Measurements from ENCODE around the gene LAMA4. TPM values are rescaled to one million over a fixed set of nuclear protein-coding genes. Genes with fewer than 3 reads are reported as not detected.

LAMA4 gene, protein sequence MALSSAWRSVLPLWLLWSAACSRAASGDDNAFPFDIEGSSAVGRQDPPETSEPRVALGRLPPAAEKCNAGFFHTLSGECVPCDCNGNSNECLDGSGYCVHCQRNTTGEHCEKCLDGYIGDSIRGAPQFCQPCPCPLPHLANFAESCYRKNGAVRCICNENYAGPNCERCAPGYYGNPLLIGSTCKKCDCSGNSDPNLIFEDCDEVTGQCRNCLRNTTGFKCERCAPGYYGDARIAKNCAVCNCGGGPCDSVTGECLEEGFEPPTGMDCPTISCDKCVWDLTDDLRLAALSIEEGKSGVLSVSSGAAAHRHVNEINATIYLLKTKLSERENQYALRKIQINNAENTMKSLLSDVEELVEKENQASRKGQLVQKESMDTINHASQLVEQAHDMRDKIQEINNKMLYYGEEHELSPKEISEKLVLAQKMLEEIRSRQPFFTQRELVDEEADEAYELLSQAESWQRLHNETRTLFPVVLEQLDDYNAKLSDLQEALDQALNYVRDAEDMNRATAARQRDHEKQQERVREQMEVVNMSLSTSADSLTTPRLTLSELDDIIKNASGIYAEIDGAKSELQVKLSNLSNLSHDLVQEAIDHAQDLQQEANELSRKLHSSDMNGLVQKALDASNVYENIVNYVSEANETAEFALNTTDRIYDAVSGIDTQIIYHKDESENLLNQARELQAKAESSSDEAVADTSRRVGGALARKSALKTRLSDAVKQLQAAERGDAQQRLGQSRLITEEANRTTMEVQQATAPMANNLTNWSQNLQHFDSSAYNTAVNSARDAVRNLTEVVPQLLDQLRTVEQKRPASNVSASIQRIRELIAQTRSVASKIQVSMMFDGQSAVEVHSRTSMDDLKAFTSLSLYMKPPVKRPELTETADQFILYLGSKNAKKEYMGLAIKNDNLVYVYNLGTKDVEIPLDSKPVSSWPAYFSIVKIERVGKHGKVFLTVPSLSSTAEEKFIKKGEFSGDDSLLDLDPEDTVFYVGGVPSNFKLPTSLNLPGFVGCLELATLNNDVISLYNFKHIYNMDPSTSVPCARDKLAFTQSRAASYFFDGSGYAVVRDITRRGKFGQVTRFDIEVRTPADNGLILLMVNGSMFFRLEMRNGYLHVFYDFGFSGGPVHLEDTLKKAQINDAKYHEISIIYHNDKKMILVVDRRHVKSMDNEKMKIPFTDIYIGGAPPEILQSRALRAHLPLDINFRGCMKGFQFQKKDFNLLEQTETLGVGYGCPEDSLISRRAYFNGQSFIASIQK (N-terminal part only)
- total RNA-seq: 426 TPM
- polyA plus RNA-seq: 101 TPM

DNA sequence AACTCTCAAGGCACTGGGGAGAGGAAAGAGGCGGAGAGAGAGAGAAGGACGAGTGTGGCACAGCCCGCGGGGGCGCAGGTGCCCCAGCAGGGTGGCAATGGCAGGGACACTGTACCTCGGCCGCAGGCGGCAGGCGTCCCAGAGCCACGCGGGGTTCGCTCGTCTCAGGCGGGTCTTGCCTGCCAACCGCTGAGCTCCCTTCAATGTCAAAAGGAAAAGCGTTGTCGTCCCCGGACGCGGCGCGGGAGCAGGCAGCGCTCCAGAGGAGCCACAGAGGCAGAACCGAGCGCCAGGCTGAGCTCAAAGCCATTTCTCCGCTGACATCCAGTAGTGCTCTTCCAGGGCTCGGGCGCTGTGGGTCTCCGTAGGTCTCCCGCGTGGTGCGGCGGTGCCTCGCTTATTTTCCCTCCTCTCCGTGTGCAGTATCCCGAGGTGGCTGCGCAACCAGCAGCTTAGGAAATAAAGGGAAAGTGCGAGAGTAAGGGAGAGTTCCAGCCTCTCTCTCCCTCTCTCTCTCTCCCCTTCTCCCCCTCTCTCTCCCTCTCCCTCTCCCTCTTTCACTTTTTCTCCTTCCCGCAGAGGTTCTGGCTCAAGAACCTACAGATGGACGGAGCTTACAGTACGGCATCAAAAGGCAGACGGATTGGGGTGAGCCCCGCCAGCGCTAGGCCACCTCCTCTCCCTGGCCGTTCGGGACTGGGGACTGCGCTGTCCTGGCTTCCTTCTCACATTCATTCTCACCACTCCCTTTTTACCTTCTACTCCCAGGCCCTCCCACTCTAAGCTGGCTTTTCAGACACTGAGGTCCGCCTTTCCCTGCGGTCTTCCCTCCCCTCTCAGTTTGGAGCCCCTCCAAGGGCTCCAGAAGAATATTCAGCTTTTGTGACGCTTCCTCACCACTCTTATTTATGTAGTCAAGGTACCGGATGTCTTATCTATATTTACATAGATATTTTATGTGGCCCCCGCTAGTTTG, at the start of gene LAMA4:
Gene LAMA4, minus strand, starts transcription at position 727 of the 976 bp plus-strand sequence. Its CDS starts 417 bp downstream, at position 310.
- Histone ChIP-seq H3K4me1 (ENCODE audit: insufficient read depth) (no peaks in the 10 kb centered on the region), H3K36me3 (ENCODE audit: insufficient read depth) (no peaks in the 10 kb centered on the region), H3K4me3 (ENCODE audit: low read depth, low read length) (peak within 1 kb of the TSS; percentile 61), H3K27ac (ENCODE audit: low read depth) (peak within 1 kb of the TSS; percentile 70)
- no peak for DNase-seq (ENCODE audit: extremely low spot score)
- under 1% methylated on average over 52 of the region's 52 CpGs for WGBS

DNA sequence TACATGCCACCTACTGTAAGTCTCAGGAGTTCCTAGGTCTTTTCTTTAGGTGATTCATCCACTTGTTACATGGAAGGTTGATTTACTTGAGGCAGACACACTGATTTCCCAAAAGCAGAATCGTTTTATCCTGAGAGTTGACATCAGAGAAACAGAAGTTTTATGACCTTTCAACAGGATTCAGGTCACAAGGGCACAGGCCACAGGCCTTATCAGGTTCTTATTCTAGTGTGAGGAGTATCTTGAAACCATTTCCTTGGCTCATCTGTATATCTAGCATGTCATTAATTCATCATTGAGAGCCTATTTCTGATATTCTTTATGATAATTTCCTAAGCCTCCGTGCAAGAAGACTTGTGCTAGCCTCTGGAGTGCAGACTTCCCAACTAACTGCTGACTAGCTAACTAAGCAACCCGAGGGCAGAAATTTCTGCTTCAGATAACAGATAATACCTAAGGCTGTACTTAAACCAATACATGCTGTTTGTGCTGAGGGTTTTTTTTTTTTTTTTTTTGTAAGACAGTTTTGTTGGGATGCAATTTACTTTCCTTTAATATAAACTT, 47.9 kb upstream of the LAMA4 start:
- Histone ChIP-seq H3K4me1 (ENCODE audit: insufficient read depth) (no peaks in the 10 kb centered on the region), H3K4me3 (ENCODE audit: low read depth, low read length) (no peak overlapping the region), H3K36me3 (ENCODE audit: insufficient read depth) (no peaks in the 10 kb centered on the region), H3K27ac (ENCODE audit: low read depth) (no peak overlapping the region)
- no peak for DNase-seq (ENCODE audit: extremely low spot score)
- WGBS: 55% methylated on average over 3 of the region's 3 CpGs

DNA sequence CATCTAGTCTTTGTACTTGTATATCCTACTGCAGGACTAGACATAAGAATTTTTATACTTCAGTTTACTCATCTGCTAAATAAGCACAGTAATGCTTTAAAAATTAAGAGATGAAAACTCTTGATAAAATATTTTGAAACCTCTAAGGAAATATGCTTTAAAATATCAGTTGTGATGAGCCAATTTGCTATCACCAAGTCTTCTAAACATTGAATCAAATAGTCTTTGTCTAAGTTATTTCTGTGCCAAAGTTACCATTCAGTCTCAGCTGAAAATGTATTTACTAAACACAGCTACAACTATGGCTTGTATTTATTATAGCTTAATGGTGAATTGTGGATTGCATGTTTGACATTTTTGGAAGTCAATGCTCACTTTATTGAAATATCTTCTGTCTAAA, 46.5 kb upstream of the LAMA4 start:
- Histone ChIP-seq H3K4me1 (ENCODE audit: insufficient read depth) (no peaks in the 10 kb centered on the region), H3K4me3 (ENCODE audit: low read depth, low read length) (no peak overlapping the region), H3K36me3 (ENCODE audit: insufficient read depth) (no peaks in the 10 kb centered on the region), H3K27ac (ENCODE audit: low read depth) (no peak overlapping the region)
- no peak for DNase-seq (ENCODE audit: extremely low spot score)

DNA sequence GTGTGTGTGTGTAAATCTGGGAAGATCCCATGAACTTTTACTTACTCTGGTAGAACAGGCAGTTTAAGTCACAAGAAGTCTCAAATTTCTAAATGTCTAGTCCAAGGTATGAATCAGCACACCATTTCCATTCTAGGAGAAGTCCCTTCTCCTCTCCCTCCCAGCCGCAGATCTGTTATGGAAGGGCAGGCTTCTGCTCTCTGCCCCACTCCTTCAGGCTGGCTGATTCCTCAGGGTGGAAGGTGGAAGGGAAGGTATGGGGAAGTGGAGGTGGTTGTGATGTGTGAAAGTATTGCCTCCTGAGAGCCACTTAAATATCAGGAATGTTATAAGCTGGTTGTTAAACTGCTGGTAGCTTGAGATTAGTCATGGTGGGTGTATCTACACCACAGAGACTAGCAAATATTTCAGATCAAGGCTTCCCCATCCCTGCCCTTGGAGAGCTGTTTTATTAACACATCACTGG, 44.5 kb upstream of the LAMA4 start:
- Histone ChIP-seq H3K36me3 (ENCODE audit: insufficient read depth) (no peaks in the 10 kb centered on the region), H3K4me1 (ENCODE audit: insufficient read depth) (no peaks in the 10 kb centered on the region), H3K4me3 (ENCODE audit: low read depth, low read length) (no peak overlapping the region), H3K27ac (ENCODE audit: low read depth) (no peak overlapping the region)
- WGBS: 53% methylated on average over 1 of the region's 1 CpG
- no peak for DNase-seq (ENCODE audit: extremely low spot score)

DNA sequence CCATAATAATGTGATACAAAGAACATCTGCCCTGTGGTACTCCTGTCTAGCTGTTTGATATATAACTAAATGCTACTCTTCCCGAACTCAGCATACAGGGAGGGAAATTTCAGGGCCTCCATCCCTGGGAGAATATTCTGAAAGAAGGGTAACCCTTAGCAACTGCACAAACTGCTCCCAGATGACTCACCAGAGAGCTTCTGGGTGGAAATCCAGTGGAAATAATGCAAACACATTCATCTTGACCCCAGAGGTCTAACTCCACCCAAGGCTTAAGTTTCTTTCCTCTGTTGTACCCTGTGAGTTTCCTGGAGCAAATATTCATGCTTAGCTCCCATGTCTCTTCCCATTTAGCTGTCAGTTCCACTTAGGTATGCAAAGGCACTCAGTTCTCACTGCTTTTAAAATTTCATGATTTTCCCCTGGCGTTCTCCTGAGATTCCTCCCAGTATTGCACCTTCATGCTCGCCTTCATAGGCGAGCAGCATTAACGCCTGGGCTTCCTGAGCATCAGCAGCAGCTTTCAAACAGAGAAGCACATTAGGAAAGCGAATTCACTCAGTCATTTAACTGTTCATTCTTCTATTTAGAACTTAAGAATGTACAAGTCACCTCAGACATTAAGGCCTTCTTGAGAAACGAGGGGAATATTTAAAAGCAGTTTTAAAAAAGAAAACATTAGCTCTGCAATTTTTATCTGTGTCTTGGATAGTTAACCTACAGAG, 43.8 kb upstream of the LAMA4 start:
- no peaks in the 10 kb centered on the region for H3K4me1 ChIP-seq (ENCODE audit: insufficient read depth)
- 50% methylated on average over 7 of the region's 7 CpGs for WGBS
- H3K27ac ChIP-seq (ENCODE audit: low read depth): no peak overlapping the region
- H3K36me3 ChIP-seq (ENCODE audit: insufficient read depth): no peaks in the 10 kb centered on the region
- no peak overlapping the region for H3K4me3 ChIP-seq (ENCODE audit: low read depth, low read length)
- DNase-seq (ENCODE audit: extremely low spot score): no peak

DNA sequence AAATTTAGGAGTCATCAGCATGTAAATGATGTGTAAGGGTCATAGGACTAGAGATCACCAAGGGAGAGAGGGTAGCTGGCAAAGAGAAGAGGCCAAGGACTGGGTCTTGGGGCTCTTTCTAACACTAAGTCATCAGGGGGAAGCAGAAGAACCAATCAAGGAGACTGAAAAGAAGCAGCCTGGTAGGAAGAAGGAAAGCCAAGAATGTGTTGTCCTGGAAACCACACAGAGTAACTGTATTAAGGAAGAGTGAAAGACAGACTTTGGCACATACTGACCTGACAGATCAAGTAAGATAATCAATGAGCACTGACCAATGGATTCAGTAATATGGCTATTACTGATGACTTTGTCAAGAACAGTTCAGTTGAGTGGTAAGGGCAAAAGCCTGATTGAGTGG, 42.3 kb upstream of the LAMA4 start:
- Histone ChIP-seq H3K36me3 (ENCODE audit: insufficient read depth) (no peaks in the 10 kb centered on the region), H3K4me1 (ENCODE audit: insufficient read depth) (no peaks in the 10 kb centered on the region), H3K27ac (ENCODE audit: low read depth) (no peak overlapping the region), H3K4me3 (ENCODE audit: low read depth, low read length) (no peak overlapping the region)
- no peak for DNase-seq (ENCODE audit: extremely low spot score)

DNA sequence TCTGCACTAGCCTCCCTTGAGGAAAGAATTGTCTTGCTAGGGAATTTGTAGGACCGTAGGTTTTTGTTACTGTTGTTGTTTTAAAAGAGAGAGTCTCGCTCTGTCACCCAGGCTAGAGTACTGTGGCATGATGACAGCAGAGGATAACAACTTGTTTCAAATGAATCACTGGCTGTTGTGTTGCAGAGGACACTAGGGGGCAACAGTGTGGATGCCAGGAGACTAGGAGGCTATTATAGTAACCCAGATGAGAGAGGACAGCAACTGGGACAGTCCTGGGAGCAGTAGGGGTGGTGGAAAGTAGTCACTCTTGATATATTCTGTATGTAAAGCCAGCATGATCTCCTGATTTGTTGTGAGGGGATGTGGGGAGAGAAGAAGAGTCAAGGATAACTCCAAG, 41.8 kb upstream of the LAMA4 start:
- H3K36me3 ChIP-seq (ENCODE audit: insufficient read depth): no peaks in the 10 kb centered on the region
- H3K27ac ChIP-seq (ENCODE audit: low read depth): no peak overlapping the region
- no peaks in the 10 kb centered on the region for H3K4me1 ChIP-seq (ENCODE audit: insufficient read depth)
- H3K4me3 ChIP-seq (ENCODE audit: low read depth, low read length): no peak overlapping the region
- no peak for DNase-seq (ENCODE audit: extremely low spot score)
- WGBS: 79% methylated on average over 2 of the region's 2 CpGs

DNA sequence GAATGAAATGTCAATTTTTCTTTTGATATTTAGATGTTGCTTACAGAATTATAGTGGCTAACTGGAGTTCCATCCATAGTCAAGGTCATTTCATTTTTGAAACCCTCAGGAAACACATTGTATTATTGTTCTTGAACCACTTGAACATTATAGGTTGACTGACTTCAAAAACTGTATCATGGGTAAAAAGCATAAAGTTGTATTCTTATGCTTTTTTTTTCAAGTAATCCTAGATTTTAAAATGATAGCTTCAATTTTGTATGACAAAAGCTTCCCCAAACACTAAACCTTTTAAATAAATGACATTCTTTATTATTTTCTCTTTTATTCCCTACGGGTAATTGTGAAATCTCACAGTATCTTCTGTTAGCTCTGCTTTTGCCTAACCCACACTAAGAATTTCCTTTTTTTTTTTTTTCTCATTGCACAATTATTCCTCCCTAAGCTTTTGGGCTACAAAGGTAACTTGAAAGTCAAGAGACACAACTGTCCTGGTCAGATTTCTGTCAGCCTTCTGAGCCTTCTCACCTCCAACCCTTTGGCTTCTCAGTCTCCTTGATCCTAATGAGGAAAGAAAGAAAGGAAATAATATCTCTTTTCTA, 36.9 kb upstream of the LAMA4 start:
- no peak overlapping the region for H3K4me3 ChIP-seq (ENCODE audit: low read depth, low read length)
- no peak for DNase-seq (ENCODE audit: extremely low spot score)
- H3K4me1 ChIP-seq (ENCODE audit: insufficient read depth): no peaks in the 10 kb centered on the region
- H3K27ac ChIP-seq (ENCODE audit: low read depth): no peak overlapping the region
- 80% methylated on average over 1 of the region's 1 CpG for WGBS
- no peaks in the 10 kb centered on the region for H3K36me3 ChIP-seq (ENCODE audit: insufficient read depth)

DNA sequence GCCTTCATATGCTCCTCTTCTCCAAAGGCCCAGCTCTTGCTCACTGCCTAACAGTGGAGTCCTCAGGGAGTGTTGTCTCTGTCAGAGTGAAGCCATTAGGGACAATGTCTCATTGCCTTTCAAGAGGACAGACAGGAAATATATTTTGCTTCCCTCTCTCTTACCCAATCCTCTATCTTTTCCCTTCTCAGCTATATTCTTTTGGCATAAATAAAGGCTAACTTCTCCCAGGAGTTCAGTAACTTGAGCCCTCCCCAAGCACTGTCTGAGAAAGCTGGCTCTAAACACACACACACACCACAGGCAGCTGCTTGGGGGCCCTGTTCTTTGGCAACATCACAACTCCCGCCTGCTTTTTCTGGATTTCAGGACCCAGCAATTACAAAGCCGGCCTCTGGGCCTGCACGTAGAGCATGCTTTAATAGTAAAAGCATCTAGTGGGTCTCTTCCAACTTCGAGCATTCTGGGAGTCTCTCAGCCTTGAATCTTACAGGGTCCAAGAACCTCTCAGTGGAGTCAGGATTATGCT, 34.7 kb upstream of the LAMA4 start:
- 23% methylated on average over 4 of the region's 4 CpGs for WGBS
- peak; percentile 91 for DNase-seq (ENCODE audit: extremely low spot score)
- Histone ChIP-seq H3K4me1 (ENCODE audit: insufficient read depth) (no peaks in the 10 kb centered on the region), H3K27ac (ENCODE audit: low read depth) (no peak overlapping the region), H3K36me3 (ENCODE audit: insufficient read depth) (no peaks in the 10 kb centered on the region), H3K4me3 (ENCODE audit: low read depth, low read length) (no peak overlapping the region)

DNA sequence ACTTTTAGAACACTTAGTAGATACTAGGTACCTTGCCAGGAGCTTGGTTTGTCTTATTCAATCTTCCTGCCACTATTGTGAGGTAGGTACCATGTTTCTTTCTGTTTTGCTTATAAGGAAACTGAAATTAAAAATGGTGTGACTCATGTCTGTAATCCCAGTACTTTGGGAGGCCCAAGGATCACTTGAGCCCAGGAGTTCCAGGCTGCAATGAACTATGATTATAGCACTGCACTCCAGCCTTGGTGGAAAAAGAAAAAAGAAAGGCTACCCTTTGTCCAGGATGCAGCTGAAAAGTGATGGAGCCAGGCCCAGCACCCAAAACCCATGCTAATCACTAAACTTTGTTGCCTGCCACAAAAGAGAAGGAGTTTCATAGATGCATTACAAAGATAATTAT, 34.1 kb upstream of the LAMA4 start:
- H3K36me3 ChIP-seq (ENCODE audit: insufficient read depth): no peaks in the 10 kb centered on the region
- no peak for DNase-seq (ENCODE audit: extremely low spot score)
- no peaks in the 10 kb centered on the region for H3K4me1 ChIP-seq (ENCODE audit: insufficient read depth)
- H3K27ac ChIP-seq (ENCODE audit: low read depth): no peak overlapping the region
- H3K4me3 ChIP-seq (ENCODE audit: low read depth, low read length): no peak overlapping the region

DNA sequence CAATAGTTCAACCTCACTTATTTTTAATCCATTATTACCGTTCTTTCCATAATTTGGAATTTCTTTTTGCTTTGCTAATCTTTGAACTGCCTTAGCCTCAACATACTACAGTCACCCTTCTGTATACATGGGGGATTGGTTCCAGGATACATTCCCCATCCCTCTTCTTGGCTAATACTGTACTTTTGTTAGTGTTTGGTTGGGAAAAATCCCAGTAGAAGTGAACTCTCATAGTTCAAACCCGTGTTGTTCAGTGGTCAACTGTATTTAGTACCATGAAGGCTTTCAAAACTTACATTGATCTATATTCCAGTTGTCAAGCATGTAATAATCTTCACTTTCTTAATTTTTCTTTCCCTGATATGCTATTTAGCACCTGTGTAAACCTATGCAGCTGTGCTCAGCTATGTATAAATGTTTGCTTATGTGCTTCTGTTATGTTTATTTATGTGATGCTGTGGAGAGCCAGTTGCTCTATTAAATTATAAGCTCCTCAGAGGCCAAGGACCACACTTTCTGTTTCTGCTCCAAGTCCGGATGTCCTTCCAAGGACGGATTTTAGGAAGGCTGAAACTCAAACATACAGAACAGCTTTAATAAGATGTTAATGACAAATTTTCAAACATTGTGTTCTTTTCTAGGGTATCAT, 33.3 kb upstream of the LAMA4 start:
- 36% methylated on average over 4 of the region's 4 CpGs for WGBS
- no peak overlapping the region for H3K27ac ChIP-seq (ENCODE audit: low read depth)
- H3K4me1 ChIP-seq (ENCODE audit: insufficient read depth): no peaks in the 10 kb centered on the region
- no peak overlapping the region for H3K4me3 ChIP-seq (ENCODE audit: low read depth, low read length)
- no peaks in the 10 kb centered on the region for H3K36me3 ChIP-seq (ENCODE audit: insufficient read depth)
- DNase-seq (ENCODE audit: extremely low spot score): no peak
